ENCODE data around the gene CTXND1.
A peak's percentile ranks its signal among the peaks of the same experiment; 100 is the strongest.

CTXND1 gene

GRCh38 chr15:80180468-80180867, 71.5 kb downstream of the CTXND1 start:
- no peak for DNase-seq

- no peak for DNase-seq
Measured at GRCh38 chr15:80179935-80180334, 72.1 kb downstream of the CTXND1 start.

GRCh38 chr15:80179025-80179759, 72.8 kb downstream of the CTXND1 start:
- no peak for DNase-seq

GRCh38 chr15:80177156-80177555, 74.9 kb downstream of the CTXND1 start:
- DNase-seq: no peak

DNA sequence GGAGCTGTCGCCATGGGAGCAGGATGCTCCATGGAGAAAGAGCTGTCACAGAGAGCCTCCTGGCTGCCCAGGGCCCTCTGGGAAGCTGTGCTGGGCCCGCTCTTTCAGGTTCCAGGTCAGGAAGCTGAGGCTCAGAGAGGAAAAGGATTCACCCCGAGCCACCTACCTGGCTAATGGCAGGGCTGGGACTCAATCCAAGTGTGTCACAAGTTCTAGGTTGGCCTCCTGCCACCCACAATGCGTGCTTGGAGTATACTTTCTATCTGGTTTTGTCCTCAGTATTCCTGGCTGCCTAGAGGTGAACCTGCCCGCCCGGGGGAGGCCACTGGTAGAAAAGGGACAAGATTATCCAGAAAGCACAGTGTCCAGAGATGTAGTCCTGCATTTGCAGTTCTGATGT, 75.6 kb downstream of the CTXND1 start:
- no peak for DNase-seq

GRCh38 chr15:80175436-80175835, 76.6 kb downstream of the CTXND1 start:
- DNase-seq: no peak

DNA sequence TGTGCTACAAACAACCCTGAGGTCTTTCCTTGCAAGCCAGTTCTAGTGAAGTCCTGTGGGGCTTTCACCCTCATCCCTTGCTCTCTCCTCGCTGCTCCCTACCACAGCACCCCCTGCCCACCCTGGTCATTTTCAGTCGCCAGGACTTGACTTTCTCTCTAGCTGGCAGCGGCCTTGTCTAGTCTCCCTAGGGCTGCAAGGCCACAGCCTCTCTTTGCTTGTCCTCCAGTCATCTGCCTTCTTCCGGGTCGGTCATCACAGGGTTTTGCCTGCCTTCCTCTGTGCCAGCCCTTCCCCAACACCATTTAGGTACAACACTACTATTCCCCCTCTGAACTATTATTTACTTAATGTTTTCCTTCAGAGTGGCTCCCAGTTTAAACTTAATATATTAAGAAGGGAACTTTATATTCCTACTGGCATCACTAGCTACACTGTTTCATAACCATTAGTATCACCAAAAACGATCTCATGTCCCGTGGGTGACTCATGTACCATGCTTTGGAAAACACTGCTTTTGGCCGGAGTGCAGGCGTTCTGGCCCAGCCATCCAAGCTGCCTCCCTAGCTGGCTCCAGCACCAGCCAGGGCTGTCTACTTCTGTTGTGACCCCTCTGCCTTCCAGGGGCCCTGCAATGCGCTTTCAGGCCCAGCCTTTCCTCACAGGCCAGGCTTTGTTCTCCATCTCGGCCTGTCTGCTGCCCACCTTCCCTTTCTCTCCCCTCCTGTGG, 77.8 kb downstream of the CTXND1 start:
- DNase-seq: no peak

- peak; percentile 64 for DNase-seq
Measured at GRCh38 chr15:80173022-80173759, 78.8 kb downstream of the CTXND1 start.

DNA sequence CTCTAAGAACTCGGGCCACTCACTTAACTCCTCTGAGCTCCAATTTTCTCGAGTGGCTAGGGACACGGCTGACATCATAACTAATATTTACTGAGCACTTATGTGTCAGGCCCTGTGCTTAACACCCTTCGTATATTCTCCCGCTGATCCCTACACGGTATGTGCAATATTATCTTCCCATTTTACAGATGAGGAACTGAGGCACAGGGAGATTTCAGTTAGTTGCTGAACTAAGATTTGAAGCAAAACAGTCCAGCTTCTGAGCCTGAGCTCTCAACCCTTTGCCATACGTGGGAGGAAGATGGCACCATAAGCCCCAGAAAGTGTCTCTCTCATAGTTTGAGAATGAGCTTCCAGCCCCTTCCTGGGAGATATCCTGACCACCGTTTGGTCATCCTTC, 79.6 kb downstream of the CTXND1 start:
- no peak for DNase-seq

DNA sequence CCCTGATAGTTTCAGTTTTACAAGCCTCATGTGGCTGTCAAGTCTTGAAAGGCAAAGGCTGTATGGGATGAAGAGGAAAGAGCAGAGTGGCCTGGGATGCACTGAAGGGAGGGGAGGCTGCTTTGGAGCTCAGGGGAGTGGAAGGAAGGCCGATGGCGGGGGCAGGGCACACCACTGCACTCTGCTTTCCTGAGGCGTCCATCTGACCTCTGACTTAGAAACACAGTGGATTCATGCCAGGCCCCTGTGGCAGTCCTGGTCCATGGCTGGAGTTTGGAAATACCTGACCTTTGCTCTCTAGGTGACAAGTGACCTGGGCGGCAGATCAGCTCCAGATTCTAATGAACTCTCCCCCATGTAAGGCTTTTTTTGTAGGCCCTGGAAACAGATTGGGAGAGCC, 80.2 kb downstream of the CTXND1 start:
- DNase-seq: peak; percentile 22

DNA sequence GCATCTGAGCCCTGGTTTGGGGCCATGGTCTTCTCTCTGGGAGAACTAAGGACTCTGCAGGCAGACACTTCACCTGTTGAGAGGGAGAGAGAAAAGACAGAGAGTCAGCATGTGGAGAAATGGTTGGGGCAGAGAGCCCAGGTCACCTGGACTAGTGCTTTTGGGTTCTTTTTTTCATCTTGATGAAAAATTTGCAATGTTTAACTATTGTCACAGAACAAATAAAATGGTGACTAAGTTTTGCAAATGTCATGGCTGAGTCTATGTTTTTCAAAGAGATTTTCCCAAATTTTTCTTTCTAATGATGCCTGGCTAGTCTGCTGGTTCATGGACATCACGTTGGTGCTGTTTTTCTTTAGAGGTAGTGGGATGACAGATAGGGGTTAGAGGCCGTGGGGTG, 81.4 kb downstream of the CTXND1 start:
- peak; percentile 11 for DNase-seq

GRCh38 chr15:80169768-80170357, 82.2 kb downstream of the CTXND1 start:
- no peak for DNase-seq

DNA sequence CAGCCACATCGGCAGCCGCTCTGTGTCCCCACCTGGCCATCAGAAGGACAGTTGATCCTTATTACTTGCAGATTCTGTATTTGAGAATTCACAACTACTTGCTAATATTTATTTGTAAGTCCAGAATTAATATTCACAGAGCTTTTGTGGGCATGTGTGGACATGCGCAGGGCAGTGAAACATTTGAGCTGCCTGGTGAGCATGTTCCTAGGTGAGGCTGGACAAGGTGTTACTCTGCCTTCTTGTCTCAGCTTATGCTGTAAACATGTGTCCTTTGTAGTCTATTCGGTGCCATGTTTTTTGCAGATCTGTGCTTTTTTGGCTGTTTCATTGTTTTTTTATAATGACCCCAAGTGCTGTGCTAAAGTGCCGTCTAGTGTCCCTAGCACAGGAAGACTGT, 83.6 kb downstream of the CTXND1 start:
- DNase-seq: no peak

DNA sequence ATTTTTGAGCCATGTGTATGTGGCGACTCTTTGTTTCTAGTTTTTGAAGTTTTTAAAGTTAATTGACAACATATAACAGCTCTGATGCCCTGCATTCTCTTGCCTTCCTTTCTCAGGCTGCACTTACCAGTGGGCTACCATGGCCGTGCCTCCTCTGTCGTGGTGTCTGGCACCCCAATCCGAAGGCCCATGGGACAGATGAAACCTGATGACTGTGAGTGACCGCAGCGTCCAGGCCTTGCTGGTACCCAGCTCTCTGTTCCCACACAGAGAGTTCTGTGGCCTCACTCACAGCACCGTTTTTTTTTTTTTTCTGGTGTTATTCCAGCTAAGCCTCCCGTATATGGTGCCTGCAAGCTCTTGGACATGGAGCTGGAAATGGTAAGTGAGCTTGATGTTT, 84.1 kb downstream of the CTXND1 start:
- no peak for DNase-seq

DNA sequence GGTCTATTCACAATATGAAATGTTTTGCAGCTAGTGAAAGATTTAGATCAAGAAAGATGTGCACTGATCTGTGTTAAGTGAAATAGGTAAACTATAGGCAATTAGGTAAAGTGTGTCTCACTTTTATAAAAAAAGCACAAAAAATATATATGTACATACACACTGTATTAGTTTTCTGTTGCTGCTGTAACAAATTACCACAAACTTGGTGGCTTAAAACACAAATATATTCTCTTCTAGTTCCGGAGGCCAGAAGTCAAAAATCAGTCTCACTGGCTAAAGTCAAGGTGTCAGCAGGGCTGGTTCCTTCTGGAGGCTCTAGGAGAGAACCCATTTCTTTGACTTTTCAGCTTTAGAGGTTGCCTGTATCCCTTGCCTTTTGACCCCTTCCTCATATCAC, 88.1 kb downstream of the CTXND1 start:
- no peak for DNase-seq

- DNase-seq: no peak
Measured at GRCh38 chr15:80163217-80163616, 88.8 kb downstream of the CTXND1 start.

DNA sequence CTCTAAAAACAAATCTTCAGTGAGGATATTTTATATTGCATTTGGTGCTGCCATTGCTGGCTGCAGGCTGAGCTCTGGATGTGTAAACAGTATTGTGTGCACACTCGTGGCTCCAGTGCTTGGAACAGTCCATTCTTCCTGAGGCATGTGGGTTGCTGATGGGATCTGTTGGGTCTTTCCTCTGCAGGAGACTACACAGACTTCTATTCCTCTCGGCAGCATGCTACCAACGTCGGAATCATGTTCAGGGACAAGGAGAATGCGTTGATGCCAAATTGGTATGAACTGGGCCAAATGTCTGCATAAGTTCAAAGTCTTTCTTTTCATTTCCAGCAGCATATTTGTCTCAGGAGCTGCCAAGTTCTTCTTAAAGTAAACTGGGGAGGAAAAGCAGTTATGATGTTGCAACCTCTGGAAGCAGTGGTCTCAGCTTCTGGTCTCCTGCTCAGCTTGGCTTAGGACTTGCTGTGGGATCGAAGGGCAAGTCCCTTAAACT, 89.9 kb downstream of the CTXND1 start:
- DNase-seq: no peak

GRCh38 chr15:80161468-80162016, 90.5 kb downstream of the CTXND1 start:
- no peak for DNase-seq

DNA sequence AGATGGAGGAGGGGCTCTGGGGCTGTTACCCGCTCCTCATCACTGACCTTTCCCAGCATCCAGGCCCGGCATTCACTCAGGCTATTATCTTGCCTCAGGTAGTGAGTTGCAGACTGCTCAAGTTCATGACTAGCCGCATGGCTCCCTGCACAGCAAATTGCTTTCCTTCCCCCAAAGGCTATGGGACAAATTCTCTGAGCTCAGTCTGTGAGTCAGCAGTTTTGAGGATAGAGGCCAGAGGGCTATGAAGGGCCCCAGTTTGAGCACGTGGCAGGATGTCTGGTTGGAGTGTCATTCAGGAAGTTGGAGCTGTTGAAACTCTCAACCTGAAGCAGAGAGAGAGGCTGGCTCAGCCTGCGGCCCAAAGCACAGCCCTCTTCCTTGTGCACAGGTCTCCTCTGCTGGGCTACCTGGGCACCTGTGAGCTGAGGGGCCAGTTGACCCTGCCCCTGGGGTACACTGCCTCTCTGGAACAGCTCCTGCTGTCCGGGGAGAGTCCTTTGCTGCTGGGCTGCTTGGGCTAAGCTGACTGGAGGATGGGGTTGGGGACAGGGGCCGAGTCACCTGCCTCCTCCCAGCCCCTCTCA, 91.3 kb downstream of the CTXND1 start:
- DNase-seq: no peak

DNA sequence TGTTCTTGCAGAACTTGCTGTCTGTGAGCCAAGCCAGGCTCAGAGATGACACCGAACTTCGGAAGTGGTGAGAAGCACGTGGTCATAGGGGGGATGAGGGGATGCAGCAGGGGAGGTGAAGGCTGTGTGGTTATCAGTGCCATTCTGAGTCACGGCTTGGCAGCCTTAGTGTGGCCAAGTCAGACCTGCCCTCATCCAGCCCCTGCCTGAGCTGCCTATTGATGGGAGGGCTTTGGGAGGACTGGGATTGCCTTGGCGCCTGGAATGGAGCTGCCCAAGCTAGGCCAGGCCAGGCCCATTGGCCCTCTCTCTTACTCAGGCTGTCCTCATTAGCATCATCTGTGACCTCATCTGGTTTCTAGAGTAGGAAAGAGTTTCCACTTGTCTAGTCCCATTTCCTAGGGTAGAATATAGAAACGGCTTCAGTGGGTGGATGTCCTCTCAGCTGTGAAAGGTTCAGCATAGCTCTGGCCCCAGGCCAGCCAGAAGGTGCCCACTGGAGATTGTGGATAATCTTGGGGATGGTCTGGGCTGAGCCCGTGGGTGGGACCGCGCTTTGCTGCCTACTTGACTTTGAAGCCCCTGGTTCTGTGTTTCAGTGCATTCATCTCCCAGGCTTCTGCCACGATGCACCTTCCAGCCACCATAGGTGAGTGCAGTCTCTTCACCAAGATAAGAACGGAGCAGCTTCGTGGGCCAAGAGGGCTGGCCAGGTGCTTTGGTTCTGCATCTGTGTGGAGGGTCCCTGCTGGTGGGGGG, 92.0 kb downstream of the CTXND1 start:
- DNase-seq: no peak

DNA sequence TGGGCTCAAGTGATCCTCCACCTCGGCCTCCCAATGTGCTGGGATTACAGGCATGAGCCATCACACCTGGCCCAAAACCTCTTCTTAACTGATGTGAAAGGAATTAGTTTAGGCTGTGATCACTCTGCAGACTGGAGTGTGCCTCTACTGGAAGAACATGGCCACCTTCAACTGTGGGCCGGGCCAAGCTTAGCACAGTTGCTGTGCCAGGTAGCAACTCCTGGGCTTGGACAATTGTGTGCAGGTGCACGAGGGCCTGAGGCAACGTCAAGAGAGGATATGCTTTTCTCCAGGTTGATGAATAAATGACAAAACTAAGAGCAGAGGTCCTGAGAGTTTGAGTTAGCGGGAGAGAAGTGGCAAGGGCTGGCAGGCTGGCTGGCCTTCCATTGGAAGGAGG, 92.7 kb downstream of the CTXND1 start:
- DNase-seq: no peak

DNA sequence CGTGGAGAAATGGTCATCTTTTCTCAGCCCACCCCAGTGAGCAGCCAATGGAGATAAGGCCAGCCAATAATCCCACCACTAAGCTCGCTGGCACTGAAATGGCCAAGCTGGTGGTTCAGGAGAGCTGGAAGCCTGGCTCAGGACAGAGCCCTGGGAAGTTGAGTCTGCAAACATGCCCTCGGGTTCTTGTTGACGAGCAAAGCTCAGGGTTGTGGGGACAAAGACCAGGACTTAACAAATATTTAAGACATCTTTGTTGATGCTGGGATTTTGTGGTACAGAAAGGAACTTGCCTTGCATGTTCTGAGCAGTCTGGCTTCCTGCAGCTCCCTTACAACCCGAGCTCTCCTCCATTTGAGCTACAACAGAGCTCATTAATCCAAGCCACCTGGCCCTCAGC, 94.8 kb downstream of the CTXND1 start:
- DNase-seq: no peak

All from right forelimb (tissue), 1 donor.